Activated B cell treated with CpG ODN at 0.5 μM for 24 hours (primary cell): ENCODE measurements around the gene DBF4. TPM values are rescaled to one million over a fixed set of nuclear protein-coding genes. Genes with fewer than 3 reads are reported as not detected.
A peak's percentile ranks its signal among the peaks of the same experiment; 100 is the strongest.
"Not testable (repeated sequence)": the region's sequence is repeated elsewhere in the genome, so short reads cannot be mapped to it uniquely, and the experiment has no call there.

Source experiments
- ATAC-seq: fragments of 200-7000 bp; cut with Tn5 transposase; one replicate; pipeline ENCODE4 v1.10.0; 2021; ENCODE audit warnings: low read depth, mild to moderate bottlenecking, moderate library complexity
- CTCF ChIA-PET: fragments of 350-600 bp; sonication (Branson Sonifier 250); formaldehyde crosslinking; loops from one replicate; lab custom pipeline; 2021; ENCODE audit warnings: antibody characterized with exemption; lab: Charles Lee
- POLR2A ChIA-PET: fragments of 350-600 bp; sonication (Branson Sonifier 250); formaldehyde crosslinking; loops from one replicate; lab custom pipeline; 2021; ENCODE audit warnings: antibody characterized with exemption; lab: Charles Lee
- DNase-seq: peaks from one replicate; pipeline ENCODE4 v3.0.0; 2022
- H3K27ac Mint-ChIP-seq: one replicate; pipeline ENCODE4 v1.8.0; 2020; ENCODE audit warnings: mixed read lengths
- H3K27me3 Mint-ChIP-seq: one replicate; pipeline ENCODE4 v1.8.0; 2021; ENCODE audit warnings: mixed read lengths
- H3K36me3 Mint-ChIP-seq: one replicate; pipeline ENCODE4 v1.8.0; 2021; ENCODE audit warnings: low read depth, mixed read lengths
- H3K4me1 Mint-ChIP-seq: one replicate; pipeline ENCODE4 v1.8.0; 2021; ENCODE audit warnings: mixed read lengths
- H3K4me3 Mint-ChIP-seq: one replicate; pipeline ENCODE4 v1.8.0; 2020; ENCODE audit warnings: mild to moderate bottlenecking, mixed read lengths
- H3K9me3 Mint-ChIP-seq: one replicate; pipeline ENCODE4 v1.8.0; 2020; ENCODE audit warnings: mixed read lengths
- intact Hi-C: fragments of 100-400 bp; cut with micrococcal nuclease; formaldehyde crosslinking; loops from one replicate; pipeline ENCODE4 v1.15.1; 2024
- total RNA-seq: library from RNA; stranded (reverse); gene quantifications from 2 replicates; pipeline ENCODE4 v1.2.3, GENCODE V29; 2022
- TF ChIP-seq, protein P1 (sequence below): fragments of 200-600 bp; IDR thresholded peaks from one replicate; pipeline ENCODE4 v1.8.0; 2022; ENCODE audit warnings: antibody characterized with exemption, mild to moderate bottlenecking

Gene DBF4
- total RNA-seq, 1 donor from 2014 or later = 30.3 TPM

DNA sequence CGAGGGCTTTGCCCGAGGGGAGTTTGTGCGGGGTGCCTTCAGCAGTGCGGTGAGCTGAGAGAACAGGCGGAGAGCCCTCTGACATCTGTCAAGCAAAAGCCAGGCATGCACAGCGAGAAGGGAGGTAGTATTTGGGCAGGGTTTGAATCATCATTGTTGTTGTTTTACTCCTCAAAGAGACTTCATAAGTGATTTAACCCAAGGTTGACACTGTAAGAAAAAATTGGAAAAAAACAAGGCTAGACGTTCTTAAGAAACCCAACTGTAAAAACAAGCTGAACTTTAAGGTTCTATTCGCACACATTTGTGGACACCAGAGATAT, 59.1 kb downstream of the DBF4 start:
- Mint-ChIP-seq H3K27ac (no peak overlapping the region), H3K4me3 (peak overlapping the region; percentile 89), H3K27me3 (peaks cover 9% of the 10 kb centered on the region), H3K9me3 (no peaks in the 10 kb centered on the region), H3K4me1 (peaks cover 14% of the 10 kb centered on the region), H3K36me3 (no peaks in the 10 kb centered on the region)
- ChIA-PET POLR2A (no interaction called here), CTCF (no interaction called here)
- ATAC-seq = no peak
- TF ChIP-seq, protein P1, sequence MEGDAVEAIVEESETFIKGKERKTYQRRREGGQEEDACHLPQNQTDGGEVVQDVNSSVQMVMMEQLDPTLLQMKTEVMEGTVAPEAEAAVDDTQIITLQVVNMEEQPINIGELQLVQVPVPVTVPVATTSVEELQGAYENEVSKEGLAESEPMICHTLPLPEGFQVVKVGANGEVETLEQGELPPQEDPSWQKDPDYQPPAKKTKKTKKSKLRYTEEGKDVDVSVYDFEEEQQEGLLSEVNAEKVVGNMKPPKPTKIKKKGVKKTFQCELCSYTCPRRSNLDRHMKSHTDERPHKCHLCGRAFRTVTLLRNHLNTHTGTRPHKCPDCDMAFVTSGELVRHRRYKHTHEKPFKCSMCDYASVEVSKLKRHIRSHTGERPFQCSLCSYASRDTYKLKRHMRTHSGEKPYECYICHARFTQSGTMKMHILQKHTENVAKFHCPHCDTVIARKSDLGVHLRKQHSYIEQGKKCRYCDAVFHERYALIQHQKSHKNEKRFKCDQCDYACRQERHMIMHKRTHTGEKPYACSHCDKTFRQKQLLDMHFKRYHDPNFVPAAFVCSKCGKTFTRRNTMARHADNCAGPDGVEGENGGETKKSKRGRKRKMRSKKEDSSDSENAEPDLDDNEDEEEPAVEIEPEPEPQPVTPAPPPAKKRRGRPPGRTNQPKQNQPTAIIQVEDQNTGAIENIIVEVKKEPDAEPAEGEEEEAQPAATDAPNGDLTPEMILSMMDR = no peak
- intact Hi-C loops = loop anchor here (1.0 to 2.0 kb wide), 4 partner anchors 307 to 783 kb away; partner anchors contain the start of genes CROT, DMTF1, RUNDC3B and TMEM243
- DNase-seq = no peak

DNA sequence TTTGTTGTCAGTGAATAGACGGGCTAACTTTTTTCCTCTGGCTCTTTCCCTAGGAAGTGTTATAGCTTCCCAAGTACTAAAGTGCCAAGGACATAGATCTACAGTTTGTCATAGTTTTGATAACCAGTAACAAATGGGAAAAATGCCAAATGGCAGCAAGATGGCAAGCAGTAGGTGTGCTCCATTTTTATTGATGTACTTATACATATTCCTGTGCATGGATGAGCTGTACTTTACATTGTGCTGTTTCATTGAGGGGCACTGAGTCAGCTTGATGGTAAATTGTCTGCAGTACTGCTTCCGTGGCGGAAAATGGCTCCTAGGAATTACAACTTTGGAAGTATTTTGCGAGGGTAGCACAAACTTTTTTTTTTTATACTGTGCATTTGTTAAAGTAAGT, 64.8 kb downstream of the DBF4 start:
- Mint-ChIP-seq H3K9me3 (no peaks in the 10 kb centered on the region), H3K4me1 (no peaks in the 10 kb centered on the region), H3K27ac (no peak overlapping the region), H3K27me3 (peaks cover 9% of the 10 kb centered on the region), H3K4me3 (no peak overlapping the region), H3K36me3 (no peaks in the 10 kb centered on the region)
- no peak for ATAC-seq
- TF ChIP-seq, protein P1 = no peak
- no peak for DNase-seq
- POLR2A ChIA-PET = no interaction called here
- CTCF ChIA-PET = no interaction called here
- intact Hi-C loops = no loop called here

GRCh38 chr7:87944547-87944946, 68.3 kb downstream of the DBF4 start:
- CTCF ChIA-PET = no interaction called here
- H3K27me3 Mint-ChIP-seq = no peaks in the 10 kb centered on the region
- no peak overlapping the region for H3K27ac Mint-ChIP-seq
- H3K9me3 Mint-ChIP-seq = no peaks in the 10 kb centered on the region
- intact Hi-C loops = no loop called here
- no peak overlapping the region for H3K4me3 Mint-ChIP-seq
- H3K4me1 Mint-ChIP-seq = no peaks in the 10 kb centered on the region
- POLR2A ChIA-PET = no interaction called here
- ATAC-seq (no peak), DNase-seq (no peak)
- TF ChIP-seq, protein P1 = no peak
- H3K36me3 Mint-ChIP-seq = no peaks in the 10 kb centered on the region

DNA sequence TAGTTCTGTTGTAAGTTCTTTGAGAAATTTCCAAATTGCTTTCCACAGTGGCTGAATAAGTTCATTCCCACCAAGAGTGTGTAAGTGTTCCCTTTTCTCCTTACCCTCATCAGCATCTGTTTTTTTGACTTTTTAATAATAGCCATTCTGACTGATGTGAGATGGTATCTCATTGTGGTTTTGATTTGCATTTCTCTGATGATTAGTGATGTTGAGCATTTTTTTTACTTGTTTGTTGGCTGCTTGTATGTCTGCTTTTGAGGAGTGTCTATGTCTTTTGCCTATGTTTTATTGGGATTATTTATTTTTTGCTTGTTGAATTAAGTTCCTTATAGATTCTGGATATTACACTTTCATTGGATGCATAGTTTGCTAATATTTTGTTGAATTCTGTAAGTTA, 69.6 kb downstream of the DBF4 start:
- H3K4me1 Mint-ChIP-seq, POLR2A ChIA-PET, H3K36me3 Mint-ChIP-seq, H3K9me3 Mint-ChIP-seq, intact Hi-C loops, DNase-seq, CTCF ChIA-PET, H3K27ac Mint-ChIP-seq, H3K27me3 Mint-ChIP-seq, ATAC-seq, H3K4me3 Mint-ChIP-seq: not testable (repeated sequence)

DNA sequence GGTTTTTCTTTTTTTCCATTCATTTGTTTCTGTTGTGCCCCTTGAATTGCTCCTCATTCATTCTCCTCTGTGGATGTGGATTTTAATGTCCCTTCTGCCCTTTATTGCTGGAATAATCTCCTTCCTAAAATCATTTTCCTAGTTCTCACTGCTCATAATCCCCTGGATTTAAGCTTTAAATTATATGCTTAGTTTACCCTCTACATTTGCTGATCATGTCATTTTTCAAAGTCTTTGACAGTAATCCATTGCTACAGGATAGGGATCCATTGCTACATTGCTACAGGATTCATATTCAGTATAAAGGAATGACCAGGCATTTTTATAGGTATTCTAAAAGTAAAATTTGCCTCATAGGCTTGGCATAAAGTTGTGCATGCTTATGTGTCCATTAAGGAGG, 72.1 kb downstream of the DBF4 start:
- POLR2A ChIA-PET = no interaction called here
- H3K9me3 Mint-ChIP-seq = no peaks in the 10 kb centered on the region

More for the DNA sequence above, 72.1 kb downstream of the DBF4 start:
- no peaks in the 10 kb centered on the region for H3K27me3 Mint-ChIP-seq
- TF ChIP-seq, protein P1 = no peak
- no peak overlapping the region for H3K4me3 Mint-ChIP-seq
- ATAC-seq = no peak
- no peak for DNase-seq
- CTCF ChIA-PET = no interaction called here
- H3K4me1 Mint-ChIP-seq = no peaks in the 10 kb centered on the region
- intact Hi-C loops = no loop called here
- H3K27ac Mint-ChIP-seq = no peak overlapping the region
- no peaks in the 10 kb centered on the region for H3K36me3 Mint-ChIP-seq

Other genes with a start within 250 kb of the DBF4 start
- gene RUNDC3B, start 248.1 kb upstream of the DBF4 start, total RNA-seq = 0.10 and 0.47 TPM in 2 replicates
- gene SLC25A40, start 133 bp upstream of the DBF4 start, total RNA-seq = 16.6 and 21.7 TPM in 2 replicates
- 0.71 and 0.88 TPM in 2 replicates for gene ADAM22, start 57.8 kb downstream of the DBF4 start, total RNA-seq